Measurements from ENCODE around the gene CSF2. TPM values are rescaled to one million over a fixed set of nuclear protein-coding genes. Genes with fewer than 3 reads are reported as not detected.

The CSF2 gene
- polyA plus RNA-seq, 1 of the 3 experiments (the other 2 are of a cell fraction), result 0.97 TPM

GRCh38 chr5:132069994-132070393, 3.6 kb upstream of the CSF2 start:
- H3F3A ChIP-seq (replicated peaks; ENCODE audit: insufficient read depth), result no peaks in the 10 kb centered on the region
- H3K4me2 ChIP-seq, result no peak overlapping the region
- H3K4me1 ChIP-seq (ENCODE audit: control insufficient read depth in 1 of 2, insufficient read depth in 2 of 2, low read depth in 1 of 2, low read length in 1 of 2), result peaks cover 0 to 5% of the 10 kb centered on the region in 2 experiments; a peak in 1 of 4 replicates
- no peaks in the 10 kb centered on the region for H3K36me3 ChIP-seq (replicated peaks in 1 of 2; ENCODE audit: control insufficient read depth in 1 of 2, insufficient read depth in 2 of 2, low read length in 1 of 2)
- H3K79me2 ChIP-seq (ENCODE audit: insufficient read depth), result no peaks in the 10 kb centered on the region
- no peak overlapping the region for H3K4me3 ChIP-seq (ENCODE audit: low read depth in 2 of 2, low read length in 1 of 2)
- no peak for TF ChIP-seq REST (IDR thresholded peaks at IDR 0.05; ENCODE audit: low read depth, low read length)
- TF ChIP-seq FOSL2 (IDR thresholded peaks at IDR 0.05; ENCODE audit: borderline replicate concordance, low read depth), result no peak
- no peak for TF ChIP-seq EP300 (IDR thresholded peaks at IDR 0.05; ENCODE audit: borderline replicate concordance in 1 of 2, low read depth in 1 of 2, low read length in 1 of 2)
- no peak for TF ChIP-seq EZH2phosphoT487 (IDR thresholded peaks at IDR 0.05; ENCODE audit: borderline replicate concordance, low read depth)
- TF ChIP-seq, protein P1, sequence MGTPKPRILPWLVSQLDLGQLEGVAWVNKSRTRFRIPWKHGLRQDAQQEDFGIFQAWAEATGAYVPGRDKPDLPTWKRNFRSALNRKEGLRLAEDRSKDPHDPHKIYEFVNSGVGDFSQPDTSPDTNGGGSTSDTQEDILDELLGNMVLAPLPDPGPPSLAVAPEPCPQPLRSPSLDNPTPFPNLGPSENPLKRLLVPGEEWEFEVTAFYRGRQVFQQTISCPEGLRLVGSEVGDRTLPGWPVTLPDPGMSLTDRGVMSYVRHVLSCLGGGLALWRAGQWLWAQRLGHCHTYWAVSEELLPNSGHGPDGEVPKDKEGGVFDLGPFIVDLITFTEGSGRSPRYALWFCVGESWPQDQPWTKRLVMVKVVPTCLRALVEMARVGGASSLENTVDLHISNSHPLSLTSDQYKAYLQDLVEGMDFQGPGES (IDR thresholded peaks at IDR 0.05; ENCODE audit: low read depth, low read length), result no peak
- no peak for TF ChIP-seq MEF2A (IDR thresholded peaks at IDR 0.05; ENCODE audit: borderline replicate concordance, low read depth)
- no peak for TF ChIP-seq GABPA (IDR thresholded peaks at IDR 0.05; ENCODE audit: low read depth)
- TF ChIP-seq RXRA (IDR thresholded peaks at IDR 0.05; ENCODE audit: borderline replicate concordance, low read depth), result no peak
- ChIA-PET POLR2A (no interaction called here), CTCF (interaction anchor here (0.9 to 1.4 kb wide), 4 partner anchors 64 to 481 kb away, joined by 3 to 5 read pairs (median 4); no protein-coding TSS in a partner anchor)
- no peaks in the 10 kb centered on the region for H4K20me1 ChIP-seq (ENCODE audit: insufficient read depth)
- H3K27ac ChIP-seq (ENCODE audit: low read depth in 2 of 2, low read length in 1 of 2), result no peak overlapping the region
- no peaks in the 10 kb centered on the region for H3K9me2 ChIP-seq
- H3K27me3 ChIP-seq (ENCODE audit: insufficient read depth), result no peaks in the 10 kb centered on the region
- H3K9ac ChIP-seq, result no peak overlapping the region
- no peak for DNase-seq
- no peak overlapping the region for H2AFZ ChIP-seq (ENCODE audit: low read depth)
- WGBS (ENCODE audit: low lambda C conversion rate), result 57% methylated on average over 2 of the region's 3 CpGs
- H3K9me3 ChIP-seq, result no peaks in the 10 kb centered on the region

GRCh38 chr5:132070460-132071337, 2.9 kb upstream of the CSF2 start:
- no peaks in the 10 kb centered on the region for H3F3A ChIP-seq (replicated peaks; ENCODE audit: insufficient read depth)
- H3K27ac ChIP-seq (ENCODE audit: low read depth in 2 of 2, low read length in 1 of 2), result no peak overlapping the region
- no peaks in the 10 kb centered on the region for H4K20me1 ChIP-seq (ENCODE audit: insufficient read depth)
- no peak for DNase-seq
- H3K4me2 ChIP-seq, result no peak overlapping the region
- no peak overlapping the region for H3K4me3 ChIP-seq (ENCODE audit: low read depth in 2 of 2, low read length in 1 of 2)
- H3K36me3 ChIP-seq (replicated peaks in 1 of 2; ENCODE audit: control insufficient read depth in 1 of 2, insufficient read depth in 2 of 2, low read length in 1 of 2), result no peaks in the 10 kb centered on the region
- ChIA-PET CTCF (no interaction called here), POLR2A (no interaction called here)
- no peaks in the 10 kb centered on the region for H3K9me3 ChIP-seq
- 89% methylated on average over 10 of the region's 13 CpGs for WGBS (ENCODE audit: low lambda C conversion rate)
- no peak overlapping the region for H3K9ac ChIP-seq
- H3K27me3 ChIP-seq (ENCODE audit: insufficient read depth), result no peaks in the 10 kb centered on the region
- H3K4me1 ChIP-seq (ENCODE audit: control insufficient read depth in 1 of 2, insufficient read depth in 2 of 2, low read depth in 1 of 2, low read length in 1 of 2), result peaks cover 0 to 5% of the 10 kb centered on the region in 2 experiments; a peak in 1 of 4 replicates
- no peaks in the 10 kb centered on the region for H3K79me2 ChIP-seq (ENCODE audit: insufficient read depth)
- H2AFZ ChIP-seq (ENCODE audit: low read depth), result no peak overlapping the region
- no peaks in the 10 kb centered on the region for H3K9me2 ChIP-seq
- TF ChIP-seq EZH2phosphoT487 (IDR thresholded peaks at IDR 0.05; ENCODE audit: borderline replicate concordance, low read depth) (no peak), GATA2 (CRISPR knock-in tag; IDR thresholded peaks at IDR 0.05) (no peak), FOSL2 (IDR thresholded peaks at IDR 0.05; ENCODE audit: borderline replicate concordance, low read depth) (no peak), POLR2AphosphoS5 (IDR thresholded peaks at IDR 0.05; ENCODE audit: low read depth, low read length) (no peak), REST (IDR thresholded peaks at IDR 0.05; ENCODE audit: low read depth, low read length) (no peak), GABPA (IDR thresholded peaks at IDR 0.05; ENCODE audit: low read depth) (no peak), USF1 (IDR thresholded peaks at IDR 0.05; ENCODE audit: borderline replicate concordance, low read depth) (no peak), NFIC (IDR thresholded peaks at IDR 0.05; ENCODE audit: borderline replicate concordance) (no peak), FOXJ3 (CRISPR knock-in tag; IDR thresholded peaks at IDR 0.05) (no peak)
- TF ChIP-seq, protein P1 (IDR thresholded peaks at IDR 0.05; ENCODE audit: low read depth, low read length), result no peak
